Activated CD8-positive, alpha-beta memory T cell treated with anti-CD3 and anti-CD28 coated beads for 24 hours (primary cell): ENCODE results near the gene CDHR4.
"Not testable (repeated sequence)": the region's sequence is repeated elsewhere in the genome, so short reads cannot be mapped to it uniquely, and the experiment has no call there.

ENCODE experiments used
- DNase-seq: peaks from one replicate; pipeline ENCODE4 v3.0.0-alpha.2; 2020

Gene CDHR4

GRCh38 chr3:49802719-49803464, 3.2 kb upstream of the CDHR4 start, which contains the start of gene INKA1:
TSS of gene INKA1 (plus strand) at chr3:49803261. CDS start at chr3:49803393, 132 bp downstream.
- peak; percentile 94 for DNase-seq

GRCh38 chr3:49801160-49801559, 1.5 kb upstream of the CDHR4 start:
- no peak for DNase-seq

GRCh38 chr3:49799105-49799504, 568 bp downstream of the CDHR4 start:
- DNase-seq = no peak

- DNase-seq = no peak
Observed at GRCh38 chr3:49794926-49795905, 4.5 kb downstream of the CDHR4 start.

GRCh38 chr3:49794431-49794830, 5.2 kb downstream of the CDHR4 start:
- DNase-seq = no peak

GRCh38 chr3:49793486-49794085, 6.1 kb downstream of the CDHR4 start:
- no peak for DNase-seq

GRCh38 chr3:49792371-49793150, 7.1 kb downstream of the CDHR4 start:
- DNase-seq = peak; percentile 37

GRCh38 chr3:49791571-49791970, 8.1 kb downstream of the CDHR4 start:
- DNase-seq = peak; percentile 40

GRCh38 chr3:49790626-49791411, 8.9 kb downstream of the CDHR4 start:
- no peak for DNase-seq

- no peak for DNase-seq
Observed at GRCh38 chr3:49788056-49788455, 11.6 kb downstream of the CDHR4 start.

- DNase-seq = no peak
Observed at GRCh38 chr3:49787536-49787935, 12.1 kb downstream of the CDHR4 start.

GRCh38 chr3:49787182-49787464, 12.6 kb downstream of the CDHR4 start:
- DNase-seq = no peak

- DNase-seq = peak; percentile 99
Observed at GRCh38 chr3:49786357-49787181, 13.1 kb downstream of the CDHR4 start, which contains the start of gene IP6K1. TSS of gene IP6K1 (minus strand) at chr3:49786542. CDS start at chr3:49748040, 38,502 bp downstream.

- DNase-seq = peak; percentile 71
Observed at GRCh38 chr3:49785565-49786356, 13.9 kb downstream of the CDHR4 start.

GRCh38 chr3:49782277-49782676, 17.4 kb downstream of the CDHR4 start:
- DNase-seq = not testable (repeated sequence)

- DNase-seq = no peak
Observed at GRCh38 chr3:49781415-49782199, 18.1 kb downstream of the CDHR4 start.

GRCh38 chr3:49780975-49781365, 18.7 kb downstream of the CDHR4 start:
- not testable (repeated sequence) for DNase-seq

GRCh38 chr3:49780080-49780974, 19.3 kb downstream of the CDHR4 start:
- DNase-seq = no peak
